HEK293T (cell line): ENCODE measurements around the gene FAM168A.

Experiments
- BHLHE40 ChIP-seq: fragments of 450-650 bp; IDR thresholded peaks from 2 replicates; pipeline ENCODE4 v1.6.1; 2016; ENCODE audit warnings: mild to moderate bottlenecking, moderate library complexity, borderline replicate concordance
- NFRKB ChIP-seq: fragments of 450-650 bp; IDR thresholded peaks from 2 replicates; pipeline ENCODE4 v1.6.1; 2016; ENCODE audit warnings: mild to moderate bottlenecking, moderate library complexity
- SP1 ChIP-seq: fragments of 450-650 bp; IDR thresholded peaks from 2 replicates; pipeline ENCODE4 v1.6.1; 2017
- TF ChIP-seq, protein P1 (sequence below): fragments of 450-650 bp; IDR thresholded peaks from 2 replicates; pipeline ENCODE4 v1.6.1; 2016

- no peak for TF ChIP-seq SP1
- TF ChIP-seq, protein P1, sequence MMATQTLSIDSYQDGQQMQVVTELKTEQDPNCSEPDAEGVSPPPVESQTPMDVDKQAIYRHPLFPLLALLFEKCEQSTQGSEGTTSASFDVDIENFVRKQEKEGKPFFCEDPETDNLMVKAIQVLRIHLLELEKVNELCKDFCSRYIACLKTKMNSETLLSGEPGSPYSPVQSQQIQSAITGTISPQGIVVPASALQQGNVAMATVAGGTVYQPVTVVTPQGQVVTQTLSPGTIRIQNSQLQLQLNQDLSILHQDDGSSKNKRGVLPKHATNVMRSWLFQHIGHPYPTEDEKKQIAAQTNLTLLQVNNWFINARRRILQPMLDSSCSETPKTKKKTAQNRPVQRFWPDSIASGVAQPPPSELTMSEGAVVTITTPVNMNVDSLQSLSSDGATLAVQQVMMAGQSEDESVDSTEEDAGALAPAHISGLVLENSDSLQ, result no peak
- TF ChIP-seq BHLHE40, result no peak
- no peak for TF ChIP-seq NFRKB
Measured at GRCh38 chr11:73375830-73376159, 222.1 kb downstream of the FAM168A start.
